Dermis microvascular lymphatic vessel endothelial cell (primary cell): ENCODE measurements around the gene CEP63. TPM values are rescaled to one million over a fixed set of nuclear protein-coding genes. Genes with fewer than 3 reads are reported as not detected.
"Not testable (repeated sequence)": the region's sequence is repeated elsewhere in the genome, so short reads cannot be mapped to it uniquely, and the experiment has no call there.

Experiments
- DNase-seq, 2 donors: peaks; one replicate each; pipeline versions ENCODE4 v3.0.0 to v3.0.0-alpha.2; 2010; ENCODE audit warnings: low read depth in 2 of 2
- total RNA-seq: library from RNA; depleted of rRNA; stranded (reverse); fragments of >200 nt; gene quantifications from 2 replicates; pipeline ENCODE4 v1.2.1, GENCODE V29; 2014

Gene CEP63
- total RNA-seq, 1 donor from 2014 or later = 12.2 TPM

- no peak for DNase-seq
Observed at GRCh38 chr3:134511500-134511899, 25.6 kb downstream of the CEP63 start.

DNA sequence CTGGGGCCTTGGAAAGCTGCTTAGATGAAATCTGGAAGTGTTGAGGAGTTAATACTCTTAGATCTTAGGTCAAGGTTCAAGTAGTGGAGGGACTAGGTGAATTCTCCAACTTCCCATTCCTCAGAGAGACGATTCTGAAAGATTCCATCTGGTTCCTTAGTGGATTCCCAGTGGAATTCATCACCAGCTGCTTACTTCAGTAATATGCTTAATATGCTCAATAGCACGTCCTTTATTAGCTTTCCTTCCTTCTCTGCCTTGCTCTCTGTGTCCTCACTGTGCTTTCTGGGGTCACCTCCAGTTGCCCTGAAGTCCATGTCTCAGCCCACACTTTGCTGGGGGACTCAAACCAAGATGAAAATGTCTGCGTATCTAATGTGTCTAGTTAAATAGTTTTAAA is 31.0 kb downstream of the CEP63 start:
- DNase-seq = no peak

DNA sequence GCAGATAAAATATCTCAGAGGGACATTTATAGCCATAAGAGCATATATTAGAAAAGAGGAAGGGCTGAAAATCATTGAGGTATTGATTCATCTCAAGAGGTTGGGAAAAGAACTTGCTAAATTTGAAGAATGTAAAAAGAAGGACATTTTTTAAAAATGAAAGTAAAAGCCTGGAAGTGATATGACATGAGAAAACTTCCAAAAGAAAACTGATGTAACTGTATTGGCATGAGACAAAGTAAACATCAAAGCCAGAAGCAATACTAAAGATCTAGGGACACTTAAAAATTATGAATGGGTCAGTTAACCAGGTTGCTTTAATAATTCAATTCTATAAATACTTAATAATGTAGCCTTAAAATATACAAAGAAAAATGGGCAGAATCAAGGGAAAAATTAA is 31.9 kb downstream of the CEP63 start:
- DNase-seq = no peak

GRCh38 chr3:134522541-134522940 is 36.7 kb downstream of the CEP63 start:
- DNase-seq = no peak

DNA sequence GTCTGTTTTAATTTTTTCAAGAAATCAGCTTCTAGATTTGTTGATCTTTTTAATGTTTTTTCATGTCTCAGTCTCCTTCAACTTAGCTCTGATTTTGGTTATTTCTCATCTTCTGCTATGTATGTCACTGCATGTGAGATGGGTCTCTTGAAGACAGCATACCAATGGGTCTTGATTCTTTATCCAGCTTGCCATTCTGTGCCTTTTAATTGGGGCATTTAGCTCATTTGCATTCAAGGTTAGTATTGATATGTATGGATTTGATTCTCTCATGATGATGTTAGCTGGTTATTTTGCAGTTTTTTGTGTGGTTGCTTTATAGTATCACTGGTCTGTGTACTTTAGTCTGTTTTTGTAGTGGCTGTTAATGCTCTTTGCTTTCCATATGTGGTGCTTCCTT is 39.4 kb downstream of the CEP63 start:
- no peak for DNase-seq

- DNase-seq = no peak
Observed at GRCh38 chr3:134526319-134526718, 40.5 kb downstream of the CEP63 start.

DNA sequence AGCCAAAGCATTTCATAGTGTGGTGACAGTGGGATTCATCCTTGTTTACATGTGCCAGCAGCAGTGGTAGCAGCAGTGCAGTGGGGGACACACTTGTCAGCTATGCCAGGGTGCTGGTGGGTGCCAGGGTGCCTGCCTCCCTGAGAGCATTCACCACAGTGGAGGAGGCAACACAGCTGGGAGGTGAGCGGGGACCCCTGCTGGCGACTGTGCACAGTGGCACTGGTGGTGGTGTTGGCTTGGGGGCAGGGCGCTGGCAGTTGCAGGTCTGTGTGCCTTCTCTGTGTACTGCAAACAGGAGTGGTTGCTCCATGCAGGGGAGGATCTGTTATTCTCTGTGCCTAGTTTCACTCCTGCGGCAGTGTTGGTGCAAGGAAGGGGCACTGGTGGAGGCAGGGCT is 41.2 kb downstream of the CEP63 start:
- peak in 1 of 2 donors; percentile 3 for DNase-seq

DNA sequence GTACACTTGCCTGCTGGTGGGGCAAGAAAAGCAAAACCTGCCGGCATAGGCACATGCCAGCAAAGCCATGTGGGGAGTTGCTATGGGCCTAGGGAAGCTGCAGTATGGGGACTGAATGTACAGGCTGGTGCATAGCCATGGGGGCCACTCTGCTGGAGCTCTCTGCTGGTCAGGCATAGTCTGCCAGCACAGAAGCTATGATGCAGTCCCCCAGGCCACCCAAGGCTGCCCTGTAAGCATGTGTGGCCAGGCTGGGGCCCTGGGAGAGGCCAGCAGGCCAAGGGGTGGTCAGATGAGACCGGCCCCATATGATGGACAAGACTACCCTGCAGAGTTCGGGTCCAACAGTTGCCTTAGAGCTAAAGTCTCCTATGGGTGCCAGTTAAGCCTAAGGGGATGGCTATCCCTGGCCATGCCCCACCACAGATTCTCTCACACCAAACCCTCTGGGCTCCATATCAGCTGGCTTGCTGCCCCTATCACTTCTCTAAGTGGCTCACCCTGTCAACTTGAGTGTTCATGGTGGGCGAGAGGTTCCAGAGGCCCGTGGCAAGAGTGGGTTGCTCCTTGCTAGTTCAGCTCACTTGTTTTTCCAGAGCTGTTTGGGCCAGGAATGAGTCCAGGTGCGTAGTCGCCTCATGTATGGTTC is 41.8 kb downstream of the CEP63 start:
- DNase-seq = no peak

GRCh38 chr3:134533493-134533892 is 47.6 kb downstream of the CEP63 start:
- no peak for DNase-seq

DNA sequence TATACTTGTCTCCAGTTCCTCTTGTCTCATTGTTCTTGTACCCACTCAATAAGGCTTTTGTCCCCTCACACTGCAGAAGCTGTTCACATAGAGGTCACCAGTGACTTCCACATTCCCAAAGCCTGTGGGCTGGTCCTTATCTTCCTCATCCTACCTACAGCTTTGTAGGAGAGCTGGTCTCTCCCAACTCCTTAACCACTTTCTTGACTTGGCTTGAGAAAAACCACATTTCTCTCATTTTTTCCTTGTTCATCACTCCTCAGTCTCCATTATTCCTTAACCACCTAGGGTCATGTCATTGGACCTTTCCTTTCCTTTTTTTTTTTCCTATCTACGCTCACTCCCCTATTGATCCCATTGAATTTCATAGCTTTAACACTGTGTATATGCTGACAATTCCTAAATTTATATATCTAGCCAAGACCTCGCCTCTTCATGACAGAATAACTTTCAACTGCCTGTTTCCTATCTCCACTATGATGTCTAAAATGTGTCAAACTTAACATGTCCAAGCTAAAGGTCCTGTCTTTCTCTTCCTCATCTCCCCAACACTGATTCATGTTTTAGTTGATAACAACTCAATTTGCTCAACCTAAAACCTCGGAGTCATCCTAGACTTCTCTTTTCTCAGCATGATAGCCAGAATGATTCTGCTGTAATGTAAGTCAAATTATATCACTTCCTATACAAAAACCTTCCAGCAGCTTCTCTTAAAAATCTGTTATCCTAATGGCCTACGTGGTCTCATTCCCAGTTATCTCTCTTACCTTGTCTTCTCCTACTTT is 49.5 kb downstream of the CEP63 start:
- no peak for DNase-seq

DNA sequence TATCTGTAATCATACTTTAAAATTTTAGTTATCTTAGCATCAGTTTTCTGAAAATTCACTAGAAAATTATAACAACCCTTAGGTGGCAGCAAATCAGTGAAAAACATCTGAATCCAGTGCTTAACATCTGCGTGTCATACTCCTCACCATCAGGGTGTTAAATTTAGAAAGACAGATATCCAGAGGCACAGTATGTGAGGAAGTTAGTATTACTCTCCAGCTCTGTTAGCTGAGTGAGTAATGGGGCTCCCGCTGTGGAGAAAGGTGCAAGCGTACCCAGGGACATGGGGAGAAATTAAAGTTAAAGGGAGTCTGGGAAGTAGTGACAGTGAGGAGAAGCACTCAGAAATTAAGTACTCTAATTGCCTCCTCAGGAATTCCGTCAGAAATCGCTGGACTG is 50.9 kb downstream of the CEP63 start:
- DNase-seq = no peak

GRCh38 chr3:134542287-134542958 is 56.6 kb downstream of the CEP63 start:
- no peak for DNase-seq

GRCh38 chr3:134543113-134543512 is 57.3 kb downstream of the CEP63 start:
- no peak for DNase-seq

GRCh38 chr3:134544316-134544715 is 58.5 kb downstream of the CEP63 start:
- no peak for DNase-seq

- not testable (repeated sequence) for DNase-seq
Observed at GRCh38 chr3:134544783-134545182, 58.9 kb downstream of the CEP63 start.

DNA sequence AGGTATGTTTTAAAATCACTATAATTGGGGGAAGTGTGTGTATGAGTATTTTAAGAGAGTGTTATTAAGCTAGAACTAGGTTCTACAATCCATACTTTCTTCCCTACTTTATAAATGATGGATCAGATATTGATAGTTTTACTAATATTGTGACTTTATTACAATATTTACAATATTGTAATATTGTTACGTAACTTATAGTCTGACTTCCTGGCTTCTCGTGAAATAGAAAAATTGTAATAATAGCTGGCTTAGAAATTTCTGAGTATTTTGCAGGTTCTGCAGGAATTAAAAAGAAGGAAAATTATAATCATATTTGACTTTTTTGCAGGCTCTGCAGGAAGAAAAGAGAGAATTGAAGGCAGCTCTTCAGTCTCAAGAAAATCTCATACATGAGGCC is 60.0 kb downstream of the CEP63 start:
- no peak for DNase-seq

DNA sequence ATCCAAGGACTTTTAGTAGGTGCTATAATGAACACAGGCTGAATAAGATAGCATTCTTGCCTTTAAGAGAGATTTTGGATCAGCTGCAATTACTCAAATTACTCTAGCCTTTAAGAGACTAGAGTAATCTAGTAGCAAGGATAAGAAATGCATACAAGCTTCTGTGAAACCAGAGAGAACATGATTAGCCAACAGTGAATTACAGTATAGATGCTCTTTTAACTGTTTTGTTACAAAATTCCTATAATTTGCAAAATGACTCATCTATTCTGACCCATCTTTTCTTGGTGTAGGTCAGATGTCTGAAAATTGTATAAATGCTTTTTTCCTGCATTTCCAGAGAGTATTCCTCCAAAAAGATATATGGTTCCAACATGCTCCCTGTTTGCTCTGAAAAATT is 66.9 kb downstream of the CEP63 start:
- no peak for DNase-seq

GRCh38 chr3:134559591-134559990 is 73.7 kb downstream of the CEP63 start:
- no peak for DNase-seq

DNA sequence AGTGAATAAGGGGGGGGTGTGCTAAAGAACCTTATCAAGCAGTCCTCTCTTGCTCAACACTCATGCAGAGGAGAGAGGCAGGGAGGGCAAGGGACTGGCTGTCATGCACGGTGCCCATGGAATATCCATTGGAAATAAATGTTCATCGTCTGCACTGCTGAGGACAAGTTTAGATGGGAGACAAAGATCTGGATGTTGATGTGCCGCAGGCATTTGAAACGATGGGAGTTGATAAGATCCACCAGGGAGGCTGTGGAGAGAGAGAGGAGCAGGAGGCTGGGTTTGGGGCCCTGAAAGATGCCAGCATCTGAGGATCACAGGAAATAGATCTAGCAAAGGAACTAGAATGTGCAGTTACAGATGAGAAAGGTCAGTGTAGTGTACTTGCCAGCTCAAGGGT is 76.2 kb downstream of the CEP63 start:
- no peak for DNase-seq

DNA sequence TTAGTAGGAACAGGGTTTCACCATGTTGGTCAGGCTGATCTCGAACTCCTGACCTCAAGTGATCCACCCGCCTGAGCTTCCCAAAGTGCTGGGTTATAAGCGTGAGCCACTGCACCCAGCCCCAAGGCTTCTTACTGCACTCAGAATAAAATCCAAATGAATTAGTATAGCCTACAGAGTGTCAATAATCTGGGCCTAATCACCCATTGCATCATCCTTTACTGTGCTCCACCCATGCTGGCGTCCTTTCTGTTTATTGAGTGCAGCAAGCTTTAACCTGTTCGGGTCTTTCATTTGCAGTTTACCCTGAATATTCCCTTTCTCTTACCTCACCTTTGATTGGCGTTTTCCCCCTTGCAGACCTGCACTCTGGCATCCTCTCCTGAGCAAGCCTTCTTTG is 77.7 kb downstream of the CEP63 start:
- no peak for DNase-seq

GRCh38 chr3:134564991-134565390 is 79.1 kb downstream of the CEP63 start:
- DNase-seq = no peak

GRCh38 chr3:134567605-134568004 is 81.7 kb downstream of the CEP63 start:
- no peak for DNase-seq

DNA sequence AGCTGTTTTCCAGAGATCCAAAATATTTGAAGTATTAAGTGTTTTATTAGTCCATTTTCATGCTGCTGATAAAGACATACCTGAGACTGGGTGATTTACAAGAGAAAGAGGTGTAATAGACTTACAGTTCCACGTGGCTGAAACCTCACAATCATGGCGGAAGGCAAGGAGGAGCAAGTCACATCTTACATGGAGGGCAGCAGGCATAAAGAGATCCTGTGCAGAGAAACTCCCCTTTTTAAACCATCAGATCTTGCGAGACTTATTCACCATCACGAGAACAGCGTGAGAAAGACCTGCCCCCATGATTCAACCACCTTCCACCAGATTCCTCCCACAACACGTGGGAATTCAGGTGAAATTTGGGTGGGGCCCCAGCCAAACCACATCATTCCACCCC is 82.9 kb downstream of the CEP63 start:
- no peak for DNase-seq
